IPS DF 6.9 (cell line): Measurements from ENCODE around the gene SNED1.

ENCODE experiments used
- DNase-seq: peaks from one replicate; pipeline ENCODE4 v3.0.0-alpha.2; 2013; ENCODE audit warnings: low read depth, low spot score
- H3K27ac ChIP-seq: one replicate; pipeline ENCODE4 v1.5.1; 2013; ENCODE audit warnings: low read length, control low read depth
- H3K27me3 ChIP-seq: 2 replicates; pipeline ENCODE4 v1.6.1; 2013; ENCODE audit warnings: mild to moderate bottlenecking, low read length; ENCODE audit not compliant: control insufficient read depth, insufficient read depth
- H3K36me3 ChIP-seq: 2 replicates; pipeline ENCODE4 v1.6.1; 2013; ENCODE audit warnings: low read length; ENCODE audit not compliant: control insufficient read depth, insufficient read depth
- H3K4me1 ChIP-seq: 2 replicates; pipeline ENCODE4 v1.6.1; 2013; ENCODE audit warnings: low read length; ENCODE audit not compliant: control insufficient read depth, insufficient read depth
- H3K4me3 ChIP-seq: 2 replicates; pipeline ENCODE4 v1.5.1; 2013; ENCODE audit warnings: mild to moderate bottlenecking, low read length
- H3K9me3 ChIP-seq: 2 replicates; pipeline ENCODE4 v1.6.1; 2013; ENCODE audit warnings: low read length, inconsistent platforms; ENCODE audit not compliant: control insufficient read depth, insufficient read depth
- WGBS: extraction: QIAGEN DNeasy Blood & Tissue Kit; methylation state at CpG from one replicate; pipeline ENCODE4 v1.1.7; 2013; ENCODE audit warnings: mixed read lengths, missing lambda C conversion rate; ENCODE audit not compliant: insufficient read length, insufficient coverage; 5-methylcytosine and 5-hydroxymethylcytosine counted together

Gene SNED1

GRCh38 chr2:241081190-241081642, 82.8 kb downstream of the SNED1 start:
- no CpG with 5 or more reads among the region's 9 CpGs for WGBS
- Histone ChIP-seq H3K4me3 (no peak overlapping the region), H3K4me1 (no peaks in the 10 kb centered on the region)

GRCh38 chr2:241081643-241082340, 83.4 kb downstream of the SNED1 start:
- H3K9me3 ChIP-seq, result no peaks in the 10 kb centered on the region
- no peaks in the 10 kb centered on the region; the same call in 1 of the 2 replicates for H3K36me3 ChIP-seq
- no peak for DNase-seq
- no peak overlapping the region for H3K27ac ChIP-seq
- no peak overlapping the region for H3K4me3 ChIP-seq
- no peaks in the 10 kb centered on the region for H3K27me3 ChIP-seq
- WGBS, result no CpG with 5 or more reads among the region's 28 CpGs
- no peaks in the 10 kb centered on the region for H3K4me1 ChIP-seq

More at GRCh38 chr2:241081190-241081642, 82.8 kb downstream of the SNED1 start:
- DNase-seq, result no peak
- Histone ChIP-seq H3K27ac (no peak overlapping the region), H3K36me3 (no peaks in the 10 kb centered on the region), H3K27me3 (no peaks in the 10 kb centered on the region), H3K9me3 (no peaks in the 10 kb centered on the region)

- Histone ChIP-seq H3K9me3 (no peaks in the 10 kb centered on the region), H3K36me3 (peaks cover 3% of the 10 kb centered on the region), H3K27ac (no peak overlapping the region), H3K27me3 (no peaks in the 10 kb centered on the region), H3K4me3 (no peak overlapping the region), H3K4me1 (no peaks in the 10 kb centered on the region)
- no CpG with 5 or more reads among the region's 14 CpGs for WGBS
- DNase-seq, result no peak
These were observed 84.1 kb downstream of the SNED1 start for GRCh38 chr2:241082341-241083090.

- WGBS, result no CpG with 5 or more reads among the region's 5 CpGs
- DNase-seq, result no peak
- H3K4me1 ChIP-seq, result no peaks in the 10 kb centered on the region
- H3K4me3 ChIP-seq, result no peak overlapping the region
- peaks cover 7% of the 10 kb centered on the region for H3K36me3 ChIP-seq
- H3K27me3 ChIP-seq, result no peaks in the 10 kb centered on the region
- no peaks in the 10 kb centered on the region for H3K9me3 ChIP-seq
- H3K27ac ChIP-seq, result no peak overlapping the region
These were observed 84.6 kb downstream of the SNED1 start for GRCh38 chr2:241083091-241083415.

GRCh38 chr2:241084856-241085444, 86.5 kb downstream of the SNED1 start:
- H3K27ac ChIP-seq, result no peak overlapping the region
- H3K9me3 ChIP-seq, result no peaks in the 10 kb centered on the region
- no peak for DNase-seq
- no peaks in the 10 kb centered on the region for H3K27me3 ChIP-seq
- no CpG with 5 or more reads among the region's 4 CpGs for WGBS
- H3K4me1 ChIP-seq, result no peaks in the 10 kb centered on the region
- no peak overlapping the region for H3K4me3 ChIP-seq
- H3K36me3 ChIP-seq, result peaks cover 13% of the 10 kb centered on the region

GRCh38 chr2:241087420-241088268, 89.2 kb downstream of the SNED1 start:
- H3K4me3 ChIP-seq, result no peak overlapping the region
- no peaks in the 10 kb centered on the region for H3K4me1 ChIP-seq
- no peak overlapping the region for H3K27ac ChIP-seq
- WGBS, result no CpG with 5 or more reads among the region's 29 CpGs
- peaks cover 17% of the 10 kb centered on the region for H3K36me3 ChIP-seq
- no peaks in the 10 kb centered on the region for H3K9me3 ChIP-seq
- H3K27me3 ChIP-seq, result no peaks in the 10 kb centered on the region
- DNase-seq, result no peak

GRCh38 chr2:241088376-241088775, 90.0 kb downstream of the SNED1 start:
- Histone ChIP-seq H3K4me3 (no peak overlapping the region), H3K27me3 (no peaks in the 10 kb centered on the region), H3K9me3 (no peaks in the 10 kb centered on the region), H3K36me3 (peaks cover 19% of the 10 kb centered on the region), H3K4me1 (no peaks in the 10 kb centered on the region), H3K27ac (no peak overlapping the region)
- WGBS, result no CpG with 5 or more reads among the region's 8 CpGs
- DNase-seq, result no peak

- no CpG with 5 or more reads among the region's 20 CpGs for WGBS
- H3K4me1 ChIP-seq, result no peaks in the 10 kb centered on the region
- DNase-seq, result no peak
- H3K36me3 ChIP-seq, result peaks cover 19% of the 10 kb centered on the region
- H3K27me3 ChIP-seq, result no peaks in the 10 kb centered on the region
- H3K27ac ChIP-seq, result no peak overlapping the region
- no peak overlapping the region for H3K4me3 ChIP-seq
- H3K9me3 ChIP-seq, result no peaks in the 10 kb centered on the region
These were observed 90.6 kb downstream of the SNED1 start for GRCh38 chr2:241088791-241089732.

- no peak overlapping the region for H3K4me3 ChIP-seq
- no peak for DNase-seq
- H3K4me1 ChIP-seq, result peaks cover 3% of the 10 kb centered on the region
- H3K9me3 ChIP-seq, result no peaks in the 10 kb centered on the region
- no peak overlapping the region for H3K27ac ChIP-seq
- no CpG with 5 or more reads among the region's 10 CpGs for WGBS
- H3K27me3 ChIP-seq, result no peaks in the 10 kb centered on the region
- H3K36me3 ChIP-seq, result peaks cover 21% of the 10 kb centered on the region
These were observed 92.8 kb downstream of the SNED1 start for GRCh38 chr2:241091201-241091600.
